HepG2 (cell line): Measurements from ENCODE around the gene GRIA3. TPM values are rescaled to one million over a fixed set of nuclear protein-coding genes. Genes with fewer than 3 reads are reported as not detected.

ENCODE experiments used
- ATAC-seq: fragments of 200-7000 bp; cut with Tn5 transposase; 3 replicates; pipeline ENCODE4 v1.9.1; 2020; ENCODE audit warnings: mild to moderate bottlenecking, moderate library complexity
- BruUV-seq: library from RNA; stranded (reverse); fragments of 400-500 nt; replicated peaks from 2 replicates; lab custom pipeline; 2021; lab: Mats Ljungman, UMichigan
- CTCF ChIA-PET: fragments of 300-600 bp; formaldehyde crosslinking; extraction: SDS; loops from one replicate; lab custom pipeline; 2021; ENCODE audit warnings: low total read pairs, inconsistent platforms, low intra/inter-chr PET ratio; lab: Yijun Ruan, JAX
- POLR2A ChIA-PET: fragments of 350-600 bp; sonication (Branson Sonifier 250); formaldehyde crosslinking; loops from one replicate; lab custom pipeline; 2020; ENCODE audit warnings: antibody characterized with exemption, inconsistent platforms; lab: Yijun Ruan, JAX
- DNase-seq: peaks from one replicate; pipeline ENCODE4 v3.0.0-alpha.2; 2015; ENCODE audit warnings: low spot score
- FAIRE-seq: peaks from 3 replicates; lab custom pipeline; 2011; peaks lifted over from hg19 to GRCh38; lab: Jason Lieb, UNC
- H2AFZ ChIP-seq: one replicate; pipeline ENCODE4 v1.6.1; 2011; ENCODE audit warnings: low read length, inconsistent platforms
- H3K27ac ChIP-seq: fragments of 300-600 bp; 3 replicates; pipeline ENCODE4 v1.8.0; 2011; ENCODE audit warnings: mixed run types, mild to moderate bottlenecking, mixed read lengths, low read length, inconsistent platforms; ENCODE audit not compliant: insufficient read depth; ENCODE audit errors: extremely low read length
- H3K27me3 ChIP-seq, 2 experiments: fragments of 200-600 bp in 1 of 2; 2 replicates in 1 of 2; 3 replicates in 1 of 2; pipeline versions ENCODE4 v1.6.0 to v1.8.0; 2011; ENCODE audit warnings: low read length in 2 of 2, mild to moderate bottlenecking in 2 of 2, moderate library complexity in 2 of 2, inconsistent platforms in 1 of 2; ENCODE audit not compliant: insufficient read depth in 2 of 2, control insufficient read depth in 1 of 2
- H3K36me3 ChIP-seq, 2 experiments: fragments of 200-600 bp in 1 of 2; replicated peaks in 1 of 2; 2 replicates in 1 of 2; 3 replicates in 1 of 2; pipeline versions ENCODE4 v1.5.1 to v1.8.0; 2011; ENCODE audit warnings: low read length in 2 of 2, inconsistent platforms in 1 of 2; ENCODE audit not compliant: insufficient read depth in 2 of 2, control insufficient read depth in 1 of 2
- H3K4me1 ChIP-seq: 2 replicates; pipeline ENCODE4 v1.5.1; 2012; ENCODE audit warnings: low read length, inconsistent platforms; ENCODE audit not compliant: insufficient read depth
- H3K4me2 ChIP-seq: 2 replicates; pipeline ENCODE4 v1.6.0; 2011; ENCODE audit warnings: low read depth, low read length, inconsistent platforms
- H3K4me3 ChIP-seq, 3 experiments: fragments of 200-600 bp in 1 of 3; sonication (generic), shearing (Covaris generic) in 1 of 3; replicated peaks in 1 of 3; 2 replicates each; pipeline ENCODE4 v1.5.1; 2011 to 2016; ENCODE audit warnings: low read length in 3 of 3, inconsistent platforms in 2 of 3, low read depth in 2 of 3, mild to moderate bottlenecking in 2 of 3, control low read depth in 1 of 3, mixed read lengths in 1 of 3; ENCODE audit not compliant: insufficient read depth in 1 of 3
- H3K79me2 ChIP-seq: one replicate; pipeline ENCODE4 v1.6.1; 2011; ENCODE audit warnings: low read length, inconsistent platforms; ENCODE audit not compliant: insufficient read depth
- H3K9ac ChIP-seq: 2 replicates; pipeline ENCODE4 v1.6.0; 2011; ENCODE audit warnings: mild to moderate bottlenecking, low read depth, low read length, inconsistent platforms; ENCODE audit not compliant: insufficient read depth
- H3K9me3 ChIP-seq: 2 replicates; pipeline ENCODE4 v1.5.1; 2012; ENCODE audit warnings: mild to moderate bottlenecking, low read length
- H4K20me1 ChIP-seq: 2 replicates; pipeline ENCODE4 v1.6.0; 2011; ENCODE audit warnings: inconsistent platforms, mild to moderate bottlenecking, low read length, moderate library complexity; ENCODE audit not compliant: insufficient read depth
- ADNP ChIP-seq: sonication (generic); formaldehyde crosslinking; IDR thresholded peaks from 2 replicates; pipeline ENCODE4 v1.4.0; 2020; ENCODE audit warnings: missing genetic modification reagents
- ATRX ChIP-seq: sonication (generic); formaldehyde crosslinking; IDR thresholded peaks from 2 replicates; pipeline ENCODE4 v1.4.0; 2020; ENCODE audit warnings: missing genetic modification reagents, borderline replicate concordance
- EEA1 ChIP-seq: sonication (generic); formaldehyde crosslinking; IDR thresholded peaks from 2 replicates; pipeline ENCODE4 v1.5.1; 2020; ENCODE audit warnings: mild to moderate bottlenecking, missing genetic modification reagents, borderline replicate concordance
- GZF1 ChIP-seq: sonication (generic); formaldehyde crosslinking; IDR thresholded peaks from 2 replicates; pipeline ENCODE4 v1.5.1; 2020; ENCODE audit warnings: mild to moderate bottlenecking, missing genetic modification reagents
- RFX3 ChIP-seq: IDR thresholded peaks from 2 replicates; pipeline ENCODE4 v1.6.1; 2016; ENCODE audit warnings: missing biosample characterization, missing genetic modification reagents
- SP140L ChIP-seq: sonication (generic); formaldehyde crosslinking; IDR thresholded peaks from 2 replicates; pipeline ENCODE4 v1.4.0; 2020; ENCODE audit warnings: missing genetic modification reagents, borderline replicate concordance
- ZNF441 ChIP-seq: sonication (generic); formaldehyde crosslinking; IDR thresholded peaks from 2 replicates; pipeline ENCODE4 v1.7.0; 2021; ENCODE audit warnings: missing genetic modification reagents, borderline replicate concordance
- ZNF484 ChIP-seq: sonication (generic); formaldehyde crosslinking; IDR thresholded peaks from 2 replicates; pipeline ENCODE4 v1.5.1; 2020; ENCODE audit warnings: mild to moderate bottlenecking, low read depth, missing genetic modification reagents, borderline replicate concordance
- ZNF678 ChIP-seq: sonication (generic); formaldehyde crosslinking; IDR thresholded peaks from 2 replicates; pipeline ENCODE4 v1.4.0; 2020; ENCODE audit warnings: mild to moderate bottlenecking, missing genetic modification reagents
- ZNF782 ChIP-seq: sonication (generic); formaldehyde crosslinking; IDR thresholded peaks from 2 replicates; pipeline ENCODE4 v1.4.0; 2020; ENCODE audit warnings: missing genetic modification reagents, mild to moderate bottlenecking, borderline replicate concordance
- WGBS: methylation state at CpG from one replicate; pipeline ENCODE4 v1.1.6; 2017; ENCODE audit warnings: low lambda C conversion rate; 5-methylcytosine and 5-hydroxymethylcytosine counted together
- in situ Hi-C: cut with HindIII; loops from 2 replicates; pipeline ENCODE4 v1.10.0; 2017; ENCODE audit warnings: low pct_unique_long_range_greater_than_20kb; ENCODE audit not compliant: extremely low pct_ligation_motif_present
- intact Hi-C: fragments of 100-400 bp; cut with micrococcal nuclease; formaldehyde crosslinking; loops from one replicate; pipeline ENCODE4 v1.10.0; 2022; ENCODE audit not compliant: unreplicated experiment
- polyA plus RNA-seq, 8 experiments: library from polyadenylated mRNA; depleted of rRNA in 3 of 8; stranded (reverse) in 7 of 8; unstranded in 1 of 8; fragments of >200 nt; fragmentation: Illumina TruSeq in 4 of 8; extraction: Trizol in 4 of 8; gene quantifications; 2 replicates each; pipeline versions ENCODE4 v1.2.1 to v1.2.3, GENCODE V29; 2011 to 2016; ENCODE audit warnings: low read depth in 4 of 8, missing spikeins in 1 of 8, mixed read lengths in 1 of 8; ENCODE audit not compliant: insufficient read depth in 1 of 8
- total RNA-seq, 5 experiments: library from RNA; depleted of rRNA; stranded (reverse); fragments of >200 nt; fragmentation: Illumina TruSeq; extraction: Trizol; gene quantifications; 2 replicates each; pipeline ENCODE4 v1.2.3, GENCODE V29; 2016; ENCODE audit warnings: low read depth in 1 of 5
- TF ChIP-seq, protein P1 (sequence below): sonication (generic); formaldehyde crosslinking; IDR thresholded peaks from 2 replicates; pipeline ENCODE4 v1.9.0; 2022; ENCODE audit warnings: low read depth, missing genetic modification reagents
- TF ChIP-seq, protein P2 (sequence below): sonication (generic); formaldehyde crosslinking; conservative IDR thresholded peaks from 2 replicates; pipeline ENCODE4 v1.4.0; 2020; ENCODE audit warnings: missing genetic modification reagents
- TF ChIP-seq, protein P3 (sequence below): sonication (generic); formaldehyde crosslinking; IDR thresholded peaks from 2 replicates; pipeline ENCODE4 v1.4.0; 2020; ENCODE audit warnings: missing genetic modification reagents, borderline replicate concordance
- TF ChIP-seq, protein P4 (sequence below): sonication (generic); formaldehyde crosslinking; IDR thresholded peaks from 2 replicates; pipeline ENCODE4 v1.8.1; 2023; ENCODE audit warnings: mild to moderate bottlenecking, inconsistent platforms, moderate library complexity, missing genetic modification reagents, borderline replicate concordance

GRIA3 gene
- total and polyA plus RNA-seq, 2 of the 13 experiments (the other 11 are each of a cell fraction or from before 2014, with no cell fraction given): not detected

DNA sequence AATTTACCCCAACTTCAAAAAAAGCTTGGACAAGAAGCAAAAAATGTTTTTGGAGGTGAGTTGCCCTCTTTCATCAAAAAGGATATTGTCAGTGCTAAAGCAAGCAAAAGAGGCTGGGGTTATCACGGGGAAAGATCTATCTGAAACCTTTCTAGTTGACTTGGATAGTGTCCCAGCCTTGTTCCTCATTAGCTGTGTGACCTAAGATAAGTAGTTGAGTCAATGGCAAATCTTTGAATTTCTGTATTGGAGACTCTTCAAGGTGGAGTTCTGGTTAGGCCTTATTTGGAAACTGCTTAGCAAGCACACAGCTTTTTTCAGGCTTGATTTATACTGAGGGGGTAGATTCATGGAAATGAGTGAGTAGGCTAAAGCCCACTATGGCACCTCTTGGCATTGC, 271.6 kb downstream of the GRIA3 start:
- H3K4me3 ChIP-seq: no peak overlapping the region
- no peak overlapping the region for H3K9ac ChIP-seq
- no peak overlapping the region for H3K4me2 ChIP-seq
- no peak for ATAC-seq
- ChIA-PET POLR2A (no interaction called here), CTCF (no interaction called here)
- no peak for FAIRE-seq
- in situ Hi-C loops (no loop called here), intact Hi-C loops (no loop called here)
- H3K27ac ChIP-seq: no peak overlapping the region
- no peaks in the 10 kb centered on the region for H3K4me1 ChIP-seq
- no peak overlapping the region for H2AFZ ChIP-seq
- H3K27me3 ChIP-seq: no peaks in the 10 kb centered on the region
- no peak for DNase-seq
- no peaks in the 10 kb centered on the region for H3K9me3 ChIP-seq
- H3K79me2 ChIP-seq: no peaks in the 10 kb centered on the region
- H4K20me1 ChIP-seq: no peaks in the 10 kb centered on the region
- WGBS: 0% methylated on average over 1 of the region's 1 CpG
- H3K36me3 ChIP-seq: no peaks in the 10 kb centered on the region
- no TSS peak for BruUV-seq
- TF ChIP-seq, protein P1, sequence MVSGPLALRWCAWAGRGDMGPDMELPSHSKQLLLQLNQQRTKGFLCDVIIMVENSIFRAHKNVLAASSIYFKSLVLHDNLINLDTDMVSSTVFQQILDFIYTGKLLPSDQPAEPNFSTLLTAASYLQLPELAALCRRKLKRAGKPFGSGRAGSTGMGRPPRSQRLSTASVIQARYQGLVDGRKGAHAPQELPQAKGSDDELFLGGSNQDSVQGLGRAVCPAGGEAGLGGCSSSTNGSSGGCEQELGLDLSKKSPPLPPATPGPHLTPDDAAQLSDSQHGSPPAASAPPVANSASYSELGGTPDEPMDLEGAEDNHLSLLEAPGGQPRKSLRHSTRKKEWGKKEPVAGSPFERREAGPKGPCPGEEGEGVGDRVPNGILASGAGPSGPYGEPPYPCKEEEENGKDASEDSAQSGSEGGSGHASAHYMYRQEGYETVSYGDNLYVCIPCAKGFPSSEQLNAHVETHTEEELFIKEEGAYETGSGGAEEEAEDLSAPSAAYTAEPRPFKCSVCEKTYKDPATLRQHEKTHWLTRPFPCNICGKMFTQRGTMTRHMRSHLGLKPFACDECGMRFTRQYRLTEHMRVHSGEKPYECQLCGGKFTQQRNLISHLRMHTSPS: no peak
- TF ChIP-seq ZNF484 (CRISPR knock-in tag): no peak
- no peak for TF ChIP-seq GZF1 (CRISPR knock-in tag)
- no peak for TF ChIP-seq ADNP (CRISPR knock-in tag)
- TF ChIP-seq, protein P2, sequence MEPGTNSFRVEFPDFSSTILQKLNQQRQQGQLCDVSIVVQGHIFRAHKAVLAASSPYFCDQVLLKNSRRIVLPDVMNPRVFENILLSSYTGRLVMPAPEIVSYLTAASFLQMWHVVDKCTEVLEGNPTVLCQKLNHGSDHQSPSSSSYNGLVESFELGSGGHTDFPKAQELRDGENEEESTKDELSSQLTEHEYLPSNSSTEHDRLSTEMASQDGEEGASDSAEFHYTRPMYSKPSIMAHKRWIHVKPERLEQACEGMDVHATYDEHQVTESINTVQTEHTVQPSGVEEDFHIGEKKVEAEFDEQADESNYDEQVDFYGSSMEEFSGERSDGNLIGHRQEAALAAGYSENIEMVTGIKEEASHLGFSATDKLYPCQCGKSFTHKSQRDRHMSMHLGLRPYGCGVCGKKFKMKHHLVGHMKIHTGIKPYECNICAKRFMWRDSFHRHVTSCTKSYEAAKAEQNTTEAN (CRISPR knock-in tag): no peak
- TF ChIP-seq EEA1 (CRISPR knock-in tag): no peak
- no peak for TF ChIP-seq RFX3 (CRISPR knock-in tag)
- TF ChIP-seq, protein P3, sequence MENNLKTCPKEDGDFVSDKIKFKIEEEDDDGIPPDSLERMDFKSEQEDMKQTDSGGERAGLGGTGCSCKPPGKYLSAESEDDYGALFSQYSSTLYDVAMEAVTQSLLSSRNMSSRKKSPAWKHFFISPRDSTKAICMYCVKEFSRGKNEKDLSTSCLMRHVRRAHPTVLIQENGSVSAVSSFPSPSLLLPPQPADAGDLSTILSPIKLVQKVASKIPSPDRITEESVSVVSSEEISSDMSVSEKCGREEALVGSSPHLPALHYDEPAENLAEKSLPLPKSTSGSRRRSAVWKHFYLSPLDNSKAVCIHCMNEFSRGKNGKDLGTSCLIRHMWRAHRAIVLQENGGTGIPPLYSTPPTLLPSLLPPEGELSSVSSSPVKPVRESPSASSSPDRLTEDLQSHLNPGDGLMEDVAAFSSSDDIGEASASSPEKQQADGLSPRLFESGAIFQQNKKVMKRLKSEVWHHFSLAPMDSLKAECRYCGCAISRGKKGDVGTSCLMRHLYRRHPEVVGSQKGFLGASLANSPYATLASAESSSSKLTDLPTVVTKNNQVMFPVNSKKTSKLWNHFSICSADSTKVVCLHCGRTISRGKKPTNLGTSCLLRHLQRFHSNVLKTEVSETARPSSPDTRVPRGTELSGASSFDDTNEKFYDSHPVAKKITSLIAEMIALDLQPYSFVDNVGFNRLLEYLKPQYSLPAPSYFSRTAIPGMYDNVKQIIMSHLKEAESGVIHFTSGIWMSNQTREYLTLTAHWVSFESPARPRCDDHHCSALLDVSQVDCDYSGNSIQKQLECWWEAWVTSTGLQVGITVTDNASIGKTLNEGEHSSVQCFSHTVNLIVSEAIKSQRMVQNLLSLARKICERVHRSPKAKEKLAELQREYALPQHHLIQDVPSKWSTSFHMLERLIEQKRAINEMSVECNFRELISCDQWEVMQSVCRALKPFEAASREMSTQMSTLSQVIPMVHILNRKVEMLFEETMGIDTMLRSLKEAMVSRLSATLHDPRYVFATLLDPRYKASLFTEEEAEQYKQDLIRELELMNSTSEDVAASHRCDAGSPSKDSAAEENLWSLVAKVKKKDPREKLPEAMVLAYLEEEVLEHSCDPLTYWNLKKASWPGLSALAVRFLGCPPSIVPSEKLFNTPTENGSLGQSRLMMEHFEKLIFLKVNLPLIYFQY: no peak
- no peak for TF ChIP-seq ATRX (CRISPR knock-in tag)
- no peak for TF ChIP-seq ZNF782 (CRISPR knock-in tag)
- TF ChIP-seq SP140L (CRISPR knock-in tag): no peak
- TF ChIP-seq, protein P4, sequence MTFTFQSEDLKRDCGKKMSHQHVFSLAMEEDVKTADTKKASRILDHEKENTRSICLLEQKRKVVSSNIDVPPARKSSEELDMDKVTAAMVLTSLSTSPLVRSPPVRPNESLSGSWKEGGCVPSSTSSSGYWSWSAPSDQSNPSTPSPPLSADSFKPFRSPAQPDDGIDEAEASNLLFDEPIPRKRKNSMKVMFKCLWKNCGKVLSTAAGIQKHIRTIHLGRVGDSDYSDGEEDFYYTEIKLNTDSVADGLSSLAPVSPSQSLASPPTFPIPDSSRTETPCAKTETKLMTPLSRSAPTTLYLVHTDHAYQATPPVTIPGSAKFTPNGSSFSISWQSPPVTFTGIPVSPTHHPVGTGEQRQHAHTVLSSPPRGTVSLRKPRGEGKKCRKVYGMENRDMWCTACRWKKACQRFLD (CRISPR knock-in tag): no peak
- TF ChIP-seq ZNF678 (CRISPR knock-in tag): no peak
- TF ChIP-seq ZNF441: no peak
